HG02623 (cell line): ENCODE measurements around the gene ZSWIM2.
A peak's percentile ranks its signal among the peaks of the same experiment; 100 is the strongest.
"Not testable (repeated sequence)": the region's sequence is repeated elsewhere in the genome, so short reads cannot be mapped to it uniquely, and the experiment has no call there.

ENCODE experiments used
- ATAC-seq: cut with Tn5 transposase; IDR thresholded peaks from one replicate; pipeline ENCODE4 v1.9.1; 2021; ENCODE audit warnings: moderate library complexity; ENCODE audit not compliant: unreplicated experiment

Gene ZSWIM2, protein sequence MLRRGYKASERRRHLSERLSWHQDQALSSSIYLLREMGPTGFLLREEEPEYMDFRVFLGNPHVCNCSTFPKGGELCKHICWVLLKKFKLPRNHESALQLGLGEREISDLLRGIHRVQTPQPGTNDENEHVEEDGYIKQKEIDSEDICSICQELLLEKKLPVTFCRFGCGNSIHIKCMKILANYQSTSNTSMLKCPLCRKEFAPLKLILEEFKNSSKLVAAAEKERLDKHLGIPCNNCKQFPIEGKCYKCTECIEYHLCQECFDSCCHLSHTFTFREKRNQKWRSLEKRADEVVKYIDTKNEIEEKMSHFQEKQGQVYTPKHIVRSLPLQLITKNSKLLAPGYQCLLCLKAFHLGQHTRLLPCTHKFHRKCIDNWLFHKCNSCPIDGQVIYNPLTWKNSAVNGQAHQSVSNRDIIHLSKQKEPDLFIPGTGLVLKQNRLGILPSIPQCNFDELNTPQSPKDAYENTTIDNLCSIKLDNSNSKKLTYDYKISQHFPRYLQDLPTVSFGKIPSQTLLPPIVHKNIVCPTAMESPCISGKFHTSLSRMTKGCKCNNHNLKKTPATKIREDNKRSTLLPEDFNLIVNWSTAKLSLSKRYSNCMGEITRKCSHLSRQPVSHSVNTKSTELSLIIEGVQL

DNA sequence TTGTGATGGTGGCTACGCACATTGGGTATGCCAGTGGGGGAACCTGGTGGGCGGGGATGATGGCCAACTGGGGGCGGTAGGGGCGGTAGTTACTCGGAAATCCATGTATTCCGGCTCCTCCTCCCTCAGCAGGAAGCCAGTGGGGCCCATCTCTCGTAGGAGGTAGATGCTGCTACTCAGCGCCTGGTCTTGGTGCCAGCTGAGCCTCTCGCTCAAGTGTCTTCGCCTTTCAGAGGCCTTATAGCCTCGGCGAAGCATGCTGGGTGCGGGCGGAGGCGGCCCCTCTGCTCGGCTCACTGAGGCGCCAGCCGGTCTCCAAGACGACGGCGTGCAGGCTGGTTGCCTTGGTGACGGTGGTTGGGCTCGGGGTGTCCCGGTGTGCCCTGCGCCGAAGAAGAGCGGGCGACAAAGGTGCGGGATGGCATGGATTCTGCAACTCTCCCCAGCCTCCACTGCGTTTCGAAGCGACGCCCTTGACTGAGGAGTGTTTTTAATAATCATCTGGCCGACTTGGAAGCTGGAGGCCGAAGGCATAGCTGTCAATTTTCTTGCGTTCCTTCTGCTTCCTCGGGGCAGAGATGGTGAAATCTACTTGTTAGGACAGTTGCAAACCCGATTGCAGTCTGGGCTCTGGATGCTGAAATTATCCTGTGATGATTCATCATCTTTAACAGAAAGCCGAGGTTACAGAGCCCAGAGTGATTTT lies at the start of gene ZSWIM2:
Gene ZSWIM2, minus strand, starts transcription at position 298 of the 706 bp plus-strand sequence. Its CDS starts 40 bp downstream, at position 258.
- peak; percentile 58 for ATAC-seq

DNA sequence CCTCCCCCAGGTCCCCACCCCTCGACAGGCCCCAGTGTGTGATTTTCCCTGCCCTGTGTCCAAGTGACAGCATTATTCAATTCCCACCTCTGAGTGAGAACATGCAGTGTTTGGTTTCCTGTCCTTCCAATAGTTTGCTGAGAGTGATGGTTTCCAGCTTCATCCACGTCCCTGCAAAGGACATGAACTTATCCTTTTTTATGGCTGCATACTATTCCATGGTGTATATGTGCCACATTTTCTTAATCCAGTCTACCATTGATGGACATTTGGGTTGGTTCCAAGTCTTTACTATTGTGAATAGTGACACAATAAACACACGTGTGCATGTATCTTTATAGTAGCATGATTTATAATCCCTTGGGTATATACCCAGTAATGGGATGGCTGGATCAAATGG lies 47.2 kb upstream of the ZSWIM2 start:
- ATAC-seq, result not testable (repeated sequence)

DNA sequence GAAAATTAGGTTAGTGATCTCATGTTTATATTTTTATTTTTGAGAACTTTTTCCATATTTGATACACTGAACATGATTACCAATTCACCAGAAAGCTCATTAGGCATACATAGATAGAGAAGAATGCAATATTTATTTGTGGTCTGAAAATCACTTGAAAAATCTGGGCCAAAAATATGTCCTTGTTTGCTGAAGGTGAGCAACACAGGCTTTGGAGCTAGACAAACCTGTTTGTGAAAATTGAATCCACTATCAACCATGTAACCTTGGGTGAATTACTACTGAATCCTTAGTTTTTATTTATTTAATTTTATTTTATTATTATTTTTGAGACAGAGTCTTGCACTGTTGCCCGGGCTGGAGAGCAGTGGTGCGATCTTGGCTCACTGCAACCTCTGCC lies 46.5 kb upstream of the ZSWIM2 start:
- ATAC-seq, result no peak

DNA sequence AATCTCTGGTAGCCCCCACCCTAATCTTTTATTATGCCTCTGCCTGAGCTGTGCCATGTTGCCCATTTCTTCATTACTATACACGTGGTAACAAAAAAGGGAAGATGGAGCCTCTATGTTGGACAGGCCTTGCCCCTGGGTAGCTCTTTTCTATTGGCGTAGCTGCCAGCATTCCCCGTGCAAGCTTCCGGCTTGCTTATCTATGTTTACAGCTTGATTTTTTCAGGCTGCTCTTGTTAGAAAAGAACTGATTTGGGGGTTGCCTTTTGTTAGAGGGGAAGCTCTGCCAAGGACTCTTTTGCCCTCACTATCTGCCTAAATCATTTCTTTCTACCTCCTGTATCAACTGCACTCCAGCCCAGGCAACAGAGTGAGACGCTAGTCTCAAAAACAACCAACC lies 45.5 kb upstream of the ZSWIM2 start:
- ATAC-seq, result no peak

DNA sequence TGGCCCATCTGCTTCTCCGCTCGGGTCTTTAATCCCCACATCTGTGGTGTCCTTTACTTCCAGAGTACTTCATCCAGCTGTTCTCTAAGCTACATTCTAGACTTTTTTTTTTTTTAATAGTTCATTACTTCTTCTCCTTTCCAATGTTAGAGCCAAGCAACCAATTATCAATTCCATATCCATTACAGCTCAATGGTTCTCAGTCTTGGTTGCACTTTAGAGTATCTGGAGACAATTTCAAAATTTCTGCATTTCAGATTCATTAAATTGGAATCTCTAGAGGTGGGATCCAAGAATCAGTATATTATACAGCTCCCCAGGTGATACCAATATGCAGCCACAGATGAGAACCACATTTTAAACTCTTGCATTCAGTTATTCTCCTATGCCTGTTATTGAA lies 43.9 kb upstream of the ZSWIM2 start:
- ATAC-seq, result no peak

DNA sequence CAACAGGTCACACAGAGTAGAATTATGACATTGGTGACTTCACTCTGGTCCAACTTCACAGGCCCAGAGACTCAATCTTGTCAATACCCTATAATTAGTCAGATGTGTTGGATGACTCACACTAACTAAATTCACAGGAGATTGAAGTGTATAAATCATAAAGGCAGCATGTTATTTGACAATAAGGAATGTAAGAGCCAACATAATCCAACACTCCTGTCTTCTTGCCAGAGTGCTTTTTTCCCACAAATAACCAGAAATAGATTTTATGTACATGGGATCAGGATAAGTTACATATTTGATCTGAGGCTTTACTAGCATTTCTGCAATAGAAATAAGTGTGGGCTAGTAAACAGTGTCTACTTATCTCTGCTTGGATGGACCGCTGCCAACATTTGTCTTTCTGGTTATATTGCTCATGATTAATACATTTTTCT lies 42.2 kb upstream of the ZSWIM2 start:
- ATAC-seq, result no peak

DNA sequence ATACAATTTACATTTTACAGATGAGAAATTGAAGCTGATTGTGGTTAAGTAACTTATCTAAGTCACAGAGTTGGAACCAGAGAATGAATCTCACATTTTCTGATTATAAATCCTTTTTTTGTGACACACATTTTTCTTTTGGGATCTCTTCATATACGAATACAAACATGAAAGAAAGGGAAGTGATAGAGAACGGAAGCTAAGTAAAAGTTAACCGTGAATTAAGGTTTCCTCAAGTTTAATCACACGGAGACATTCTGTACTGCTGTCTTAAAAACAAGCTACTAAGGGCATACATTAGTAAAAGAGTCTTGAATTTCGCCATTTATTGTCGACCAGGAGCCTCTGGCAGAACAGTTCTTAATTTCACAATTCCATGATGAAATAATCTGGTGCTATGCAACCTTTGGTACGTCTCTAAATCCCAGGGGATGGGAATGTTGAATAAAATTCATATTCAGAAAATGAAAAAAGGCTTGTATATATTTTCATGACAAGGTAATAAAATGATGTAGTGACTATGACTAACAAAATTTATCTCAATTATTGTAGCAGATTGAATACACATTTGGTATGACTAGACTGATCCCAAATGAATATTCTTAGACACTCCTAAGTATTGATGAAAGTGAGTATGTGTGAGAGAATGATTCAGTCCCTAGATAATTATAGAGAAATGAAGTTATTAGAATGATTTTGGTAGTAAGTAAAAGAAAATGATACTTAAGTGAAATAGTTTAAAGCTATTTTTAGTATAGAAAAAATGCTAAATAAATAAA lies 40.3 kb upstream of the ZSWIM2 start:
- ATAC-seq, result no peak

DNA sequence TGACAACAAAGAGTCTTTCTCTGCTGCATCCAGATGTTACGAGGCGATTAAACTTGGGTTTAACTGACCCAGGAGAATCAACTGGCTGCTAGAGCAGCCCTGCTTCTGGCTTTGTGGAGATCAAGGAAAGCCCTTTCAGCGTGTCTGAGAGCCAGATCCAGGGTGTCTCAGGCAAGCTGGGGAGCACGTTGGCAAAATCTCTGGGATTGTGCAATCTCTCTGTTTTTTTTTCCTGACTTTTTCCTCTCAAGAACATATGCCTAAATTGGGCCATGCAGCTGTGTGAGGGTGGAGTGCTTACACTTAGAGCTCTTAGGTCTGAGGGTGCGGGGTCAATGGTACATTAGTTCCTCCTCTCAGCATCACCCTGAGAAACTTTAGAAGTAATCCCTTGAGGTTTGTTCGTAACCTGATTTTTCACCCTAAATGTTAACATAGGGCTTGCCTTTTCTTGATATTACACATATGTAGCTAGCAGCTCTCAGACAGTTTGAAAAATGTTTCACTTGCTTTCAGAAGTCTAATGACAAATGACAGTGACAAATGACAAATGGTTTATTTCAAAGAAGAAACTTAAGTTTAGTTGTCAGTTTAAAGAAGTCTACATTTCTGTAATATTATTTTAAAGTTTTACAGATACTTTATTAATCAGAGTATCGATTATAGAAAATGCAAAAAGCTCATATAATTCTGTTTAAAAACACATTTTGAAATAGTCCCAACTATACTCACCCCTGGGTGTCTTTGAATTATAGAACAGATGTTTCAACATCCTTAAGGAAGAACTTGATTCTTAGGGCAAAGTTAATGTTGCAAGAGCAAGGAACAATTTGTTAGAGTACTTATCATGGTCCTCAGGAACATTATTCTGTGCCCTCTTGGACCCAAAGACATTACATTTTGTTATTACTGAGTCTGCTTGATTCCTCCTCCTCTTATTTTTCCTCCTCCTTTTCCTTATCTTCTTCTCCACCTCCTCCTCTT lies 38.4 kb upstream of the ZSWIM2 start:
- ATAC-seq, result no peak

DNA sequence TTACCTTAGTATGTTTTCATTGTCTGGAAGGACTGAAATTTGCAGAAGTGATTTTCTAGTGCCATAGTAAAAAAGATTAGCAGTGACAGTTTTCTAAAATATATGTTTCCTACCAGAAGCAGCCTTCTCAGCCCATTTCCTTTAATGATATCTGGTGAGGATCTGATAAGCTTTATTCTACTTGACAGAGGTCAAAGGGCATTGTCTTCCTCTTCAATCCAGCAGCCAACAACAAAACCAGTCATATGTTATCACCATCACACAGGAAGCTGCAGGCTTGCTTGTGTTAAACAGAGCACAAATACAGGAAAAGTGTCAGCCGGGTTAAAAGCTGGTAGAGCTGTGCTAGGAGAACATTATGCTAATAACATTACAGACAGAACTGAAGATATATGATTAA lies 35.6 kb upstream of the ZSWIM2 start:
- ATAC-seq, result no peak

DNA sequence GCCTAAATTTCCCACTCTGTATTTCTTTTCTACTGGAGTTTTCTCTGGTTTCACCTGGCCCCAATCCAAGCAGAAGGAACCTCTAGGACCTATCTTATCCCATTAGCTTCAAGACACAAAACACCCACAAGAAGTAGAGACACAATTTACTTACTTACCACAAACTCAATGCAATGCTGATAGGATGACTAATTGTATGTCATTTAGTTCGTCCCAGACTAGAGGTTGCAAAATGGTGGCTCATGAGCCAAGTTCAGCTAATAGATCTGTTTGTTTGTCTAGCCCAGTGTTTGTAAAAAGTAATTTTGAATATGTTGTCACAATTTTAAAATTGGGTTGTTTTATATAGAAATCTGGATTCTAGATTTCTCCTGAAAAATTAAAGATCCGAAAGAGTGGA lies 34.7 kb upstream of the ZSWIM2 start:
- no peak for ATAC-seq

DNA sequence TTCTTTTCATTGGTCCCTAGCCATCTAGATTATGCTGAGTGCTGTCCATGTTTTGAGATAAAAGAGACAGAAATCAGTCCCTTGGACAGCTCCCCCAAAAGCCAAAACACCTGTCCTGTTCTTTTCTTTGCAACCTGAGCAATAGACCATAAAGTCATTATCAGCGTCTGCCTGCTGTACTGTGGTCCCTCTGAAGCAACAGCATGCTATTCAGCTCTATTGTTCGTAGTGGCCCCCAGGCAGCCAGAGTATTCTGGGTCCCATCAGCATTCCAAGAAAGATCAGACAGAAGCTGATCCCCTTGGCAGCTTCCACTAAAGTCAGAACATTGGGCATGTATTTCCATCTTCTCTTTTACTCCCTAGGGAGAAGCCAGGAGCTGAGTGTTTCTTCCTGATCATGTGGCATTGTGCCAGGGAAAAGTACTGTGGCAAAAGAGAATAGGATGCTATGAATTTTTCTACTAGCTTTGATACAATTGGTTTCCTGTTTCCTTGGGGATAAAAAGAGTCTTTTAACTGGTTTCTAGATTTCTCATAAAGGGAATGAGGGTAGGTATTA lies 33.6 kb upstream of the ZSWIM2 start:
- ATAC-seq, result no peak

DNA sequence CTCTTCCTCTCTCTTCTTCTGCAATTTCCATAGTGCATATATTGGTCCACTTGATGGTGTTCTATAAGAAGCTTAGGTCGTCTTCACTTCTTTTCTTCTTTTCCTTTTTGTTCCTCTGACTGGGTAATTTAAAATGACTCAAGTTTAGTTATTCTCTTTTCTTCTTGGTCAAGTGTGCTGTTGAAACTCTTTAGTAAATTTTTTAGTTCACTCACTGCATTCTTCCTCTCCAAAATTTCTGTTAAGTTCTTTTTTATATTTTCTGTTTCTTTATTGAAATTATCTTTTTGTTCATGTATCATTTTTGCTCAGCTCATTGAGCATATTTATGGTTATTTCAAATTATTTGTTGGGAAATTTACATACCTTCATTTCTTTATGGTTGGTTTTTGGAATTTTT lies 32.7 kb upstream of the ZSWIM2 start:
- ATAC-seq, result no peak

DNA sequence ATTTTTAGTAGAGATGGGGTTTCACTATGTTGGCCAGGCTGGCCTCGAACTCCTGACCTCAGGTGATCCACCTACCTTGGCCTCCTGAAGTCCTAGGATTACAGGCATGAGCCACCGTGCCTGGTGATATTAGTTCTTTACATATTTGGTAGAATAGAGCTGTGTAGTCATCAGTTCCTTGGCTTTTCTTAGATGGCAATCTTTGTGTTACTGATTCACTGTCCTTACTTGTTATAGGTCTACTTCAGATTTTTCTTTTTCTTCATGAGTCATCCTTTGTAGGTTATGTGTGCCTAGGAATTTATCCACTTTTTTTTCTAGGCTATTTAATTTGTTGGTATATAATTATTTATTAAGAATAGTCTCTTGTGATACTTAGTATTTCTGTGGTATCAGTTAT lies 30.3 kb upstream of the ZSWIM2 start:
- no peak for ATAC-seq

DNA sequence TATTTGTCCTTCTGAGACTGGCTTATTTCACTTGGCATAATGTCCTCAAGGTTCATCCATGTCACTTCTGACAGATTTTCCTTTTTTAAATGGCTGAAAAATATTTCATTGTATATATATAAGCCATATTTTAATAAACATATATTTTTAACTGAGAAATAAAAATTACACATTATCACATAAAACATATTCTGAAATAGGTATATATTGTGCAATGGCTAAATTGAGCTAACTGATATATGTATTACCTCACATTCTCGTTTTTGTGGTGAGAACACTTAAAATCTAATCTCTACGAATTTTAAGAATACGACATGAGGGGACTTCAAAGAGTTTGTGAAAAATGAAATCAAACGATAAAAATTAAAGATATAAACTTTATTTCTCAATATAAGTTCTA lies 25.7 kb upstream of the ZSWIM2 start:
- ATAC-seq, result no peak

DNA sequence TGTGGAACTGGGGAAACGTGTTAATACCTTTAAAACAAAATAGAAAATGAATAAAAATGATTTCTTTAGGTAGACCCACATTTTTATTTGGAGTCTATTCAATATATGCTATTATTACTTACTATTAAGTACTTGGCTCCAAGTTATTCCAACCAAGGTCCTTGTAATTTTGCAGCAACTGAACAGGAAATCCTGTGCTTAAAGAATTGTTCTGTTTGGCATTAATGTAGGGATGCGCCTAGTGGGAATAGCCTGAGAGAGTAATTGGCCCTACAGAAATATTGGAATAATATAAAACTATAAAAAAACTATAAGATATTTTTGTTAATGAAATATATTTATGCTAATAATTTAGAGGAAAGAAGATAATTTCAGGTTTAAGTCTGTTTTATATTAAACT lies 22.9 kb upstream of the ZSWIM2 start:
- no peak for ATAC-seq

DNA sequence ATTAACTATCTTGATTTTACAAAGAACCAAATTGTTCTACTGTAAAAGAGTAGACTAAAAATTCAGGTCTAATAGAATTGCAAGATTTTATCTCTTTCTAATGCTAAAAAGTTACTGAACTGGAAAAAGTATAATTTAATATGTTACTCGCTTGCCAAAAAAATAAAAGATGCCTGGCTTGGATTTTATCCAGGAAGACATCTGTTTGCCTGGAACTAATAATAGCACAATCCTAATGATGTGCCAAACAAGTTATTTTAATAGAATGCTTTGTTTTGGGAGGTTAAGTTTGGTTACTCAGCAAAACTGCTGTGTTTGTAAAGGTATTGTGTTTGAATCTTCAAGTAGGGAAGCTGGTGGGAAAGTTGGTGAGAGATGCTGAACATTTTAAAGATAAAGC lies 19.4 kb upstream of the ZSWIM2 start:
- ATAC-seq, result no peak

DNA sequence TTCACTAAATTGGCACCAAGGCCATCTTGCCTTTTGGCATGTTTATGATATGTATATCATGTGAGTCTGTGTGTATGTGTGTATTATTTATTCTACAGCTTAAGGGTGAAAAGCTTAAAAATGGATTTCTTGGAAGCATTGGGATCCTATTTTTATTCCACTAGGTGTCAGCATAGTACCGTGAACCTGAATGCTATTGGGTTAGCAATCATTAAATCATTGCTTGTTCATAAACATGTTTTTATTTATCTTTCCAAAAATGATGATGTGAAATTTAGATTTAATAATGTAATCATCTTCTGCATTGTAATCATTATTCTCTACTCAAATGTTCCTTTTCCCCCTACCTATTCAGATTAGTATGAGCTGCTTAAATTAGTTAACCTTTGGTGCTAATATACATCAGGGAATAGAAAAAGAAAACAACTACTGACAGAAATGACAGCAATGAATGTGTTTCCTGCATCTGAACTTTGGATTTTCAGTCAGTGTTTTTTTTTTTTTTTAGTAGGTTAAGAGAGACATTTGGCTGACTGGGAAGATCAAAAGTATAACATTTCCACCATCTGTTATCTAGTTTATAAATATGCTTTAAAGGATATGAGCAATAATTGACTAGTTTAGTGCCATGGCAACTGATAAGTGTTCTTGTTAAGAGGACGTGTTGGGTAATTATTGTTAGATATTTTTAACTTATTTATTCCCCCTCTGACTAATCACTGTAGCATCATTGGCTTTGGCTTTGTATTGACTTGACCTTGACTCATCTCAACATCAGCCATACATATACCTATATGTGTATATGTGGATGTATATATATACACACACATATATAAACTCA lies 14.1 kb upstream of the ZSWIM2 start:
- ATAC-seq, result peak; percentile 54

DNA sequence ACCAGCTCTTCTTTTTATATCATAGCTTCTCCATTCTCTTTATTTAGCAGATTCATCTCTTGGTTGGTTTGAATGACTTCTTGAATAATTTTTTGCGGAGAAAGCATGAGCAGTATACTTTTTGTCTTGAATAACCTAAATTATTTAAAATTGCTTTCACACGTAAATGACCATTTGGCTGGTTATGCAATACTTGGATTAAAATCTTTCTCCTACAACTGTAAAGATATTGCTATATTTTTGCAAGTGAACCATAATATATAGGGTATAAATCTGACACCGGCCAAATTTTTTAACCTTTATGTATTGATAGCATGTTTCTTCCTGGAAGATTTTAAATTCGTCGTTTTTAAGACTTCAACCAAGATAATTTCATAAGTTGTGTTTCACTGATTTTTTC lies 6.2 kb upstream of the ZSWIM2 start:
- no peak for ATAC-seq

DNA sequence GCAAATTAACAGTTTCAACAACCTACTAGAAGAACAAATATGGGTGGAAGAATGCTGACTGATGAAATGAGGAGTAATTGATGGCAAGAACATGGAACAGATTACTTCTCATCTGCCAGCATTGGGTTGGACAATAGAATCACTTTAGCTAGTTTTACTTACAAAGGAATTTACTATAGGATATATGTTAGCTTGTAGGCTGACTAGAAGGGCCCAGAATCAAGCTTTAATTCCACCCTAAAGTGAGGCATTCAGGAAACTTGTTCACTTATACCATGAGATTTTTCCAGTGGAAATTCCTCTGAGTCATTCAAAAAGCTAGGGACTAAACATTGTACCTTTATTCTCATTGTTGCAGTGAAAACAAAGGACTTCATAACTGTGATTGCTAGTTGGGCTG lies 5.0 kb upstream of the ZSWIM2 start:
- ATAC-seq, result no peak
